Activated CD4-positive, alpha-beta T cell treated with anti-CD3 and anti-CD28 coated beads, Interleukin-2, amount 50 U/mL, for 16 hours (primary cell): ENCODE data around the gene WNT7A.

Experiments
- DNase-seq: peaks from one replicate; pipeline ENCODE4 v3.0.0-alpha.2; 2020

The WNT7A gene

GRCh38 chr3:13844911-13845310 lies 35.0 kb downstream of the WNT7A start:
- no peak for DNase-seq

- DNase-seq = no peak
These were observed 35.6 kb downstream of the WNT7A start for GRCh38 chr3:13844286-13844685.

- DNase-seq = no peak
These were observed 36.5 kb downstream of the WNT7A start for GRCh38 chr3:13843351-13843750.

- DNase-seq = no peak
These were observed 37.6 kb downstream of the WNT7A start for GRCh38 chr3:13842226-13842625.

- no peak for DNase-seq
These were observed 38.0 kb downstream of the WNT7A start for GRCh38 chr3:13841826-13842225.

- DNase-seq = no peak
These were observed 38.7 kb downstream of the WNT7A start for GRCh38 chr3:13841141-13841540.

- DNase-seq = no peak
These were observed 39.4 kb downstream of the WNT7A start for GRCh38 chr3:13840456-13840855.

- no peak for DNase-seq
These were observed 40.0 kb downstream of the WNT7A start for GRCh38 chr3:13839726-13840340.

- no peak for DNase-seq
These were observed 40.6 kb downstream of the WNT7A start for GRCh38 chr3:13839253-13839652.

GRCh38 chr3:13838421-13838820 lies 41.5 kb downstream of the WNT7A start:
- DNase-seq = no peak

GRCh38 chr3:13837751-13838150 lies 42.1 kb downstream of the WNT7A start:
- no peak for DNase-seq

GRCh38 chr3:13836658-13837587 lies 42.9 kb downstream of the WNT7A start:
- no peak for DNase-seq

GRCh38 chr3:13835246-13835645 lies 44.6 kb downstream of the WNT7A start:
- no peak for DNase-seq

GRCh38 chr3:13834258-13835035 lies 45.4 kb downstream of the WNT7A start:
- no peak for DNase-seq

GRCh38 chr3:13833506-13834257 lies 46.2 kb downstream of the WNT7A start:
- DNase-seq = no peak

- no peak for DNase-seq
These were observed 47.7 kb downstream of the WNT7A start for GRCh38 chr3:13832130-13832529.

- DNase-seq = no peak
These were observed 48.4 kb downstream of the WNT7A start for GRCh38 chr3:13831386-13831996.

- DNase-seq = no peak
These were observed 50.6 kb downstream of the WNT7A start for GRCh38 chr3:13829311-13829710.

GRCh38 chr3:13828501-13829265 lies 51.2 kb downstream of the WNT7A start:
- DNase-seq = no peak

- DNase-seq = no peak
These were observed 52.2 kb downstream of the WNT7A start for GRCh38 chr3:13827699-13828098.

- DNase-seq = no peak
These were observed 52.6 kb downstream of the WNT7A start for GRCh38 chr3:13827256-13827655.

- no peak for DNase-seq
These were observed 53.2 kb downstream of the WNT7A start for GRCh38 chr3:13826672-13827071.
